T-helper 1 cell treated with Interleukin-12 subunit alpha and Interleukin-12 subunit beta and Interleukin-4 antibody, amounts not matched to agents 30 μg/mL and 1 μg/mL, for 36 hours (primary cell): ENCODE measurements around the gene SLC52A3.
"Not testable (repeated sequence)": the region's sequence is repeated elsewhere in the genome, so short reads cannot be mapped to it uniquely, and the experiment has no call there.

Experiments used
- H3K27ac Mint-ChIP-seq: one replicate; pipeline ENCODE4 v1.8.0; 2021; ENCODE audit warnings: mild to moderate bottlenecking, mixed read lengths
- H3K27me3 Mint-ChIP-seq: one replicate; pipeline ENCODE4 v1.8.0; 2021; ENCODE audit warnings: low read depth, mixed read lengths
- H3K36me3 Mint-ChIP-seq: one replicate; pipeline ENCODE4 v1.8.0; 2021; ENCODE audit warnings: low read depth, mixed read lengths
- H3K4me1 Mint-ChIP-seq: one replicate; pipeline ENCODE4 v1.8.0; 2021; ENCODE audit warnings: low read depth, mixed read lengths
- H3K4me3 Mint-ChIP-seq: one replicate; pipeline ENCODE4 v1.8.0; 2021; ENCODE audit warnings: mild to moderate bottlenecking, moderate library complexity, mixed read lengths
- H3K9me3 Mint-ChIP-seq: one replicate; pipeline ENCODE4 v1.8.0; 2021; ENCODE audit warnings: mixed read lengths

Gene SLC52A3

GRCh38 chr20:768426-768978, at the start of gene SLC52A3:
Gene SLC52A3, minus strand, starts transcription at chr20:768500. Its CDS starts 2,726 bp downstream, at chr20:765774.
- Mint-ChIP-seq H3K27me3 (no peaks in the 10 kb centered on the region), H3K4me3 (no peak within 1 kb of the TSS), H3K4me1 (no peaks in the 10 kb centered on the region), H3K27ac (no peak within 1 kb of the TSS), H3K36me3 (no peaks in the 10 kb centered on the region), H3K9me3 (no peaks in the 10 kb centered on the region)

GRCh38 chr20:815914-816606, 47.8 kb upstream of the SLC52A3 start:
- H3K4me1 Mint-ChIP-seq: peaks cover 6% of the 10 kb centered on the region
- H3K27ac Mint-ChIP-seq: no peak overlapping the region
- no peak overlapping the region for H3K4me3 Mint-ChIP-seq
- peaks cover 5% of the 10 kb centered on the region for H3K27me3 Mint-ChIP-seq
- no peaks in the 10 kb centered on the region for H3K36me3 Mint-ChIP-seq
- H3K9me3 Mint-ChIP-seq: no peaks in the 10 kb centered on the region

GRCh38 chr20:815226-815625, 46.9 kb upstream of the SLC52A3 start:
- Mint-ChIP-seq H3K36me3 (no peaks in the 10 kb centered on the region), H3K4me3 (no peak overlapping the region), H3K9me3 (no peaks in the 10 kb centered on the region), H3K27ac (no peak overlapping the region), H3K4me1 (peaks cover 2% of the 10 kb centered on the region), H3K27me3 (peaks cover 6% of the 10 kb centered on the region)

- no peak overlapping the region for H3K4me3 Mint-ChIP-seq
- peaks cover 1% of the 10 kb centered on the region for H3K4me1 Mint-ChIP-seq
- H3K27me3 Mint-ChIP-seq: peaks cover 9% of the 10 kb centered on the region
- no peaks in the 10 kb centered on the region for H3K36me3 Mint-ChIP-seq
- H3K27ac Mint-ChIP-seq: no peak overlapping the region
- no peaks in the 10 kb centered on the region for H3K9me3 Mint-ChIP-seq
Measured at GRCh38 chr20:813390-813789, 45.1 kb upstream of the SLC52A3 start.

- H3K9me3 Mint-ChIP-seq, H3K4me1 Mint-ChIP-seq, H3K27me3 Mint-ChIP-seq, H3K4me3 Mint-ChIP-seq, H3K27ac Mint-ChIP-seq, H3K36me3 Mint-ChIP-seq: not testable (repeated sequence)
Measured at GRCh38 chr20:812435-812814, 44.1 kb upstream of the SLC52A3 start.

- H3K36me3 Mint-ChIP-seq, H3K27ac Mint-ChIP-seq, H3K4me3 Mint-ChIP-seq, H3K27me3 Mint-ChIP-seq, H3K9me3 Mint-ChIP-seq, H3K4me1 Mint-ChIP-seq: not testable (repeated sequence)
Measured at GRCh38 chr20:811776-812434, 43.6 kb upstream of the SLC52A3 start.

GRCh38 chr20:805713-806112, 37.4 kb upstream of the SLC52A3 start:
- peaks cover 14% of the 10 kb centered on the region for H3K9me3 Mint-ChIP-seq
- H3K36me3 Mint-ChIP-seq: peaks cover 2% of the 10 kb centered on the region
- no peak overlapping the region for H3K27ac Mint-ChIP-seq
- no peaks in the 10 kb centered on the region for H3K4me1 Mint-ChIP-seq
- peaks cover 5% of the 10 kb centered on the region for H3K27me3 Mint-ChIP-seq
- H3K4me3 Mint-ChIP-seq: no peak overlapping the region

GRCh38 chr20:801678-802077, 33.4 kb upstream of the SLC52A3 start:
- Mint-ChIP-seq H3K36me3 (peaks cover 2% of the 10 kb centered on the region), H3K9me3 (peaks cover 14% of the 10 kb centered on the region), H3K27me3 (no peaks in the 10 kb centered on the region), H3K4me1 (no peaks in the 10 kb centered on the region), H3K4me3 (no peak overlapping the region), H3K27ac (no peak overlapping the region)

GRCh38 chr20:800026-800425, 31.7 kb upstream of the SLC52A3 start:
- not testable (repeated sequence) for H3K9me3 Mint-ChIP-seq, H3K27me3 Mint-ChIP-seq, H3K4me1 Mint-ChIP-seq, H3K4me3 Mint-ChIP-seq, H3K36me3 Mint-ChIP-seq, H3K27ac Mint-ChIP-seq

GRCh38 chr20:798746-799145, 30.4 kb upstream of the SLC52A3 start:
- not testable (repeated sequence) for H3K4me3 Mint-ChIP-seq, H3K27ac Mint-ChIP-seq, H3K36me3 Mint-ChIP-seq, H3K4me1 Mint-ChIP-seq, H3K9me3 Mint-ChIP-seq, H3K27me3 Mint-ChIP-seq

GRCh38 chr20:796921-797320, 28.6 kb upstream of the SLC52A3 start:
- Mint-ChIP-seq H3K4me3 (no peak overlapping the region), H3K36me3 (no peaks in the 10 kb centered on the region), H3K27me3 (no peaks in the 10 kb centered on the region), H3K27ac (no peak overlapping the region), H3K9me3 (peaks cover 10% of the 10 kb centered on the region), H3K4me1 (no peaks in the 10 kb centered on the region)

- Mint-ChIP-seq H3K9me3 (peaks cover 18% of the 10 kb centered on the region), H3K27ac (no peak overlapping the region), H3K27me3 (no peaks in the 10 kb centered on the region), H3K4me3 (no peak overlapping the region), H3K36me3 (no peaks in the 10 kb centered on the region), H3K4me1 (no peaks in the 10 kb centered on the region)
Measured at GRCh38 chr20:792248-792647, 23.9 kb upstream of the SLC52A3 start.

- Mint-ChIP-seq H3K9me3 (peaks cover 18% of the 10 kb centered on the region), H3K36me3 (no peaks in the 10 kb centered on the region), H3K4me3 (no peak overlapping the region), H3K27me3 (peaks cover 3% of the 10 kb centered on the region), H3K4me1 (no peaks in the 10 kb centered on the region), H3K27ac (no peak overlapping the region)
Measured at GRCh38 chr20:791056-791455, 22.8 kb upstream of the SLC52A3 start.

- Mint-ChIP-seq H3K4me3 (no peak overlapping the region), H3K27ac (no peak overlapping the region), H3K36me3 (no peaks in the 10 kb centered on the region), H3K4me1 (no peaks in the 10 kb centered on the region), H3K9me3 (peaks cover 31% of the 10 kb centered on the region), H3K27me3 (peaks cover 3% of the 10 kb centered on the region)
Measured at GRCh38 chr20:787825-788224, 19.5 kb upstream of the SLC52A3 start.

- peaks cover 14% of the 10 kb centered on the region for H3K9me3 Mint-ChIP-seq
- no peak overlapping the region for H3K4me3 Mint-ChIP-seq
- H3K4me1 Mint-ChIP-seq: no peaks in the 10 kb centered on the region
- peaks cover 3% of the 10 kb centered on the region for H3K27me3 Mint-ChIP-seq
- H3K27ac Mint-ChIP-seq: no peak overlapping the region
- no peaks in the 10 kb centered on the region for H3K36me3 Mint-ChIP-seq
Measured at GRCh38 chr20:779771-780170, 11.5 kb upstream of the SLC52A3 start.
